ENCODE data around the gene VAPA.

The VAPA gene

DNA sequence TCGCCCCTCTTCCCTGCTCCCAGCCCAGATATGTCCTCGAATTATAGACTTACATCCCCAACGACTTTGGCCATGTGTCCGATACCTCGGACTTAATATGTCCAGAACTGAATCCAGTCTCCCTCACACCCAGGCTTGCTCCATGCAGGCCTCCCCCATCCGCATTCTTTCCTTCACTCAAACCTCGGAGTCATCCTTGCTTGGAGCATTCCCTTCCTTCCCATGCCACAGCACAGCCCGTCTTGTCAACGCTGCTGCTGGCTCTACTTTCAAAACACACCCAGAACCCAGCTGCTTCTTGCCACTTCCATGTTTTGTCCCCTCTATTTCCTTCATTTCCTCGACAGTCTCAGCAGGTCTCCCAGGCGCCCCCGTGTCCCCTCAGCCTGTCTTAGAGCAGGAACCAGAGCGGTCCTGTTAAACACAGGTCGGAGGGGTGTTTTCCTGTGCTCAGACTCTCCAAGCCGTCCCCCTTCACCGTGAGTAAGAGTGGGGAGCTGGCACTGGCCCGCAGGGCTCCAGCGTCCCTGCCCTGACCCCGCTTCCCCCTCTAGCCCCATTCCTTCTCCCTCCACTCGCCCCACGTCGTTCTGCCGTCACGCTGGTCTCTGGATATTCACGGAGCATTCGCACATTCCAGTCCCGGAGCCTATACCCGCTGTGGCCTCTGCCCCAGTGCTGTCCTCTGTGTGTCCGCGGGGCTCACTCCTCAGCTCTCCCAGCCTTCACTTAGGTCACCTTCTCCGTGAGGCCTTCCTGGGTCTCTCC, 54.4 kb downstream of the VAPA start:
- Histone ChIP-seq H3K27me3 (ENCODE audit: insufficient read depth, low read depth) (no peaks in the 10 kb centered on the region), H3K4me1 (ENCODE audit: low read depth, poor library complexity, severe bottlenecking) (peaks cover 18% of the 10 kb centered on the region), H3K4me3 (IDR thresholded peaks at IDR 0.05; ENCODE audit: insufficient read depth, low read depth, low read length) (no peak overlapping the region), H3K79me2 (ENCODE audit: insufficient read depth, low read depth) (no peaks in the 10 kb centered on the region), H2AFZ (ENCODE audit: low read depth) (no peak overlapping the region), H3K9ac (no peak overlapping the region), H3K36me3 (ENCODE audit: insufficient read depth) (no peaks in the 10 kb centered on the region), H3K27ac (no peak overlapping the region), H4K20me1 (ENCODE audit: insufficient read depth) (no peaks in the 10 kb centered on the region), H3K4me2 (no peak overlapping the region)
- TF ChIP-seq, protein P1, sequence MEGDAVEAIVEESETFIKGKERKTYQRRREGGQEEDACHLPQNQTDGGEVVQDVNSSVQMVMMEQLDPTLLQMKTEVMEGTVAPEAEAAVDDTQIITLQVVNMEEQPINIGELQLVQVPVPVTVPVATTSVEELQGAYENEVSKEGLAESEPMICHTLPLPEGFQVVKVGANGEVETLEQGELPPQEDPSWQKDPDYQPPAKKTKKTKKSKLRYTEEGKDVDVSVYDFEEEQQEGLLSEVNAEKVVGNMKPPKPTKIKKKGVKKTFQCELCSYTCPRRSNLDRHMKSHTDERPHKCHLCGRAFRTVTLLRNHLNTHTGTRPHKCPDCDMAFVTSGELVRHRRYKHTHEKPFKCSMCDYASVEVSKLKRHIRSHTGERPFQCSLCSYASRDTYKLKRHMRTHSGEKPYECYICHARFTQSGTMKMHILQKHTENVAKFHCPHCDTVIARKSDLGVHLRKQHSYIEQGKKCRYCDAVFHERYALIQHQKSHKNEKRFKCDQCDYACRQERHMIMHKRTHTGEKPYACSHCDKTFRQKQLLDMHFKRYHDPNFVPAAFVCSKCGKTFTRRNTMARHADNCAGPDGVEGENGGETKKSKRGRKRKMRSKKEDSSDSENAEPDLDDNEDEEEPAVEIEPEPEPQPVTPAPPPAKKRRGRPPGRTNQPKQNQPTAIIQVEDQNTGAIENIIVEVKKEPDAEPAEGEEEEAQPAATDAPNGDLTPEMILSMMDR (conservative IDR thresholded peaks at IDR 0.05; ENCODE audit: low read depth, low read length) = no peak

DNA sequence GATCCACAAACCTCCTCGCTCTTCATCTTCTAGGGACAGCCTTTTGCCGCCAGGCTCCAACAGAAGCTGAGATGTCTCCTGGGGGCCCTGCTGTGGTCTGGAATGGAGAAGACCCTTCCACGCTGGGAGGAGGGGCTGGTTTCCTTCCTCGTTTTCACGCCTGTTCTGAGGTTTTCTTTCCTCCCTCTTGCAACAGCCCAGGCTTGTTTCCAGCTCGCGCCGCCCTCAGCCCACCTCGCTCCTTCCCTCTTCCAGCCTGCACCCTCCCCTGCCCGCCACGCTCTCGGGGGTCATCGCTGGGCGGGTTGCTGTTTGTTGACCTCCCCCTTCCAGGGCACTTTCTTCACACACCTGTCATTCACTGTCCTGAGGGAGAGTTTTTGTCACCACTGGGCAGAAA, 55.4 kb downstream of the VAPA start:
- H3K4me3 ChIP-seq (IDR thresholded peaks at IDR 0.05; ENCODE audit: insufficient read depth, low read depth, low read length) = no peak overlapping the region
- no peaks in the 10 kb centered on the region for H3K36me3 ChIP-seq (ENCODE audit: insufficient read depth)
- no peaks in the 10 kb centered on the region for H3K27me3 ChIP-seq (ENCODE audit: insufficient read depth, low read depth)
- no peak overlapping the region for H2AFZ ChIP-seq (ENCODE audit: low read depth)
- H3K27ac ChIP-seq = no peak overlapping the region
- H3K79me2 ChIP-seq (ENCODE audit: insufficient read depth, low read depth) = no peaks in the 10 kb centered on the region
- no peaks in the 10 kb centered on the region for H4K20me1 ChIP-seq (ENCODE audit: insufficient read depth)
- no peak overlapping the region for H3K9ac ChIP-seq
- no peak overlapping the region for H3K4me2 ChIP-seq
- H3K4me1 ChIP-seq (ENCODE audit: low read depth, poor library complexity, severe bottlenecking) = peaks cover 18% of the 10 kb centered on the region
- TF ChIP-seq, protein P1 (conservative IDR thresholded peaks at IDR 0.05; ENCODE audit: low read depth, low read length) = no peak

DNA sequence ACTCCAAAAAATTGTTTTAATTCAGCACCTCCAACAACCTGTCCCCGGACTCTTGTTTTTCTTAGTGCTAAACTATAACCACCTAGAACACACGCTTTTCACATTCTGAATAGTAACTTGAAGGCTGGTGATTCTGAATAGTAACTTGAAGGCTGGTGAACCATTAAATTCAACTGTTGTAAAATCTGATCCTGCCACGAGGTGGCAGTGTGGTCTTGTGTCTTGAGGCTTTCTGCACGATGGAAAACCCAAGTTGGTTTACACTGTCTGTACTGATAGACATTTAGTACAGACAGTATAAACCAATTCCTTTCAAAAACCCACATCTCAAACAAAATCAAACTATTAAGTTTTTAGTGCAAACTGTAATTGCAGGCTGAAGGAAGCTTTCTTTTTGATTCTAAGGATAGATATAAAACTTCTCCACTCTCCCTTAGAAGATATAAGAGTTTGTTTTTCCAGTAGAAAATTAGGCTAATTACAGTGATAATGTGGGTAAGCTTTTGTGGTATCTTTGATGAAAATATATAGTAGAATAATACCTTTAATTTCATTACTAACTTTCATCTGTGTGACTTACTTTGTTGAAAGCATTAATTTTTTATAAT, 57.6 kb downstream of the VAPA start:
- H3K4me2 ChIP-seq = no peak overlapping the region
- H3K79me2 ChIP-seq (ENCODE audit: insufficient read depth, low read depth) = no peaks in the 10 kb centered on the region
- H2AFZ ChIP-seq (ENCODE audit: low read depth) = no peak overlapping the region
- H3K27me3 ChIP-seq (ENCODE audit: insufficient read depth, low read depth) = no peaks in the 10 kb centered on the region
- H3K9ac ChIP-seq = no peak overlapping the region
- no peaks in the 10 kb centered on the region for H3K36me3 ChIP-seq (ENCODE audit: insufficient read depth)
- H4K20me1 ChIP-seq (ENCODE audit: insufficient read depth) = no peaks in the 10 kb centered on the region
- no peak overlapping the region for H3K27ac ChIP-seq
- no peak overlapping the region for H3K4me3 ChIP-seq (IDR thresholded peaks at IDR 0.05; ENCODE audit: insufficient read depth, low read depth, low read length)
- TF ChIP-seq, protein P1 (conservative IDR thresholded peaks at IDR 0.05; ENCODE audit: low read depth, low read length) = peak; percentile 89
- peaks cover 6% of the 10 kb centered on the region for H3K4me1 ChIP-seq (ENCODE audit: low read depth, poor library complexity, severe bottlenecking)

DNA sequence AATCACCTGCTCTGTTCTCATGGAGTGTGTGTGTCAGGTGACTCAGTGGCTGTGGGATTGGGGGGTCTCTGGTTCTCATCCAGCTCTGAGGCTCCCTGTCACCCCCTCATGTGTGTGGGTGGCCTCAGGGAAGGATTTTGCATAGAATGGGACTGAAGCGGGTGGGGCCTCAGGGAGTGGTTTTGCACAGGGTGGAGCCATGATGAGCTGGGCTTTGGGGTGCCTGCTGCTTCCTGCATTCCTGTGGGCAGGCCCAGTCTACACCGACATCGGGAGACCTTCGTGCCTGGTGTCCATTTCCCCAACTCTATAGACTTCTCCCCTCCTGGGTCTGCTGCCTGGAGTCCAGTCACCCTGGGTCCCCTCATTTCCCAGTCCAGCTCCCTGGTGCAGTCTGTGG, 59.7 kb downstream of the VAPA start:
- no peaks in the 10 kb centered on the region for H3K36me3 ChIP-seq (ENCODE audit: insufficient read depth)

More for the DNA sequence above, 59.7 kb downstream of the VAPA start:
- peaks cover 5% of the 10 kb centered on the region for H3K4me1 ChIP-seq (ENCODE audit: low read depth, poor library complexity, severe bottlenecking)
- no peak overlapping the region for H3K9ac ChIP-seq
- H3K4me3 ChIP-seq (IDR thresholded peaks at IDR 0.05; ENCODE audit: insufficient read depth, low read depth, low read length) = no peak overlapping the region
- no peaks in the 10 kb centered on the region for H3K27me3 ChIP-seq (ENCODE audit: insufficient read depth, low read depth)
- no peaks in the 10 kb centered on the region for H4K20me1 ChIP-seq (ENCODE audit: insufficient read depth)
- TF ChIP-seq, protein P1 (conservative IDR thresholded peaks at IDR 0.05; ENCODE audit: low read depth, low read length) = no peak
- H3K4me2 ChIP-seq = no peak overlapping the region
- no peak overlapping the region for H2AFZ ChIP-seq (ENCODE audit: low read depth)
- no peak overlapping the region for H3K27ac ChIP-seq
- H3K79me2 ChIP-seq (ENCODE audit: insufficient read depth, low read depth) = no peaks in the 10 kb centered on the region

All from KMS-11 (cell line).